WI38 (cell line): ENCODE results near the gene MBD3L3.

Experiments used
- H3K4me3 ChIP-seq: 2 replicates; pipeline ENCODE4 v1.5.1; 2011; ENCODE audit warnings: low read depth, mild to moderate bottlenecking, control low read depth, low read length
- CTCF ChIP-seq: IDR thresholded peaks from 2 replicates; pipeline ENCODE4 v1.5.1; 2012; ENCODE audit warnings: low read depth, mild to moderate bottlenecking, control low read depth, low read length

Gene MBD3L3

DNA sequence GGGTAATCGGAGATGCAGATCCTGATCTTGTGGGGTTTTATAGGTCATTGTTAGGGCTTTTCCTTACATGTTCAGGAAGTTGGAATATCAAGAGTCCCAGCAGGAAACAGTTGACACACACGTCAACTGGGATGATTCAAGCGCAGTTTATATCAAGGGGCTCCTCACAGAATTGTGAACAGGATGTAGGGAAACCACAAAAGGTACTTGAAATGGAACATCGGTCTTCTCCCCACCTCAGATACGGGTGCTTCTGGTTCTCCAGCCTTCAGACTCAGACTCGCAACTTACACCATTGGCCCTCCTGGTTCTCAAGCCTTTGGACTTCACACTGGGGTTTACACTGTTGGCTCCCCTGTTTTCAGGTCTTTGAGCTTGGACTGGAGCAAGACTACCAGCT lies 30.5 kb upstream of the MBD3L3 start:
- no peak overlapping the region for H3K4me3 ChIP-seq
- no peak for TF ChIP-seq CTCF

GRCh38 chr19:7083076-7083956 lies 24.8 kb upstream of the MBD3L3 start:
- TF ChIP-seq CTCF, result no peak
- H3K4me3 ChIP-seq, result no peak overlapping the region

DNA sequence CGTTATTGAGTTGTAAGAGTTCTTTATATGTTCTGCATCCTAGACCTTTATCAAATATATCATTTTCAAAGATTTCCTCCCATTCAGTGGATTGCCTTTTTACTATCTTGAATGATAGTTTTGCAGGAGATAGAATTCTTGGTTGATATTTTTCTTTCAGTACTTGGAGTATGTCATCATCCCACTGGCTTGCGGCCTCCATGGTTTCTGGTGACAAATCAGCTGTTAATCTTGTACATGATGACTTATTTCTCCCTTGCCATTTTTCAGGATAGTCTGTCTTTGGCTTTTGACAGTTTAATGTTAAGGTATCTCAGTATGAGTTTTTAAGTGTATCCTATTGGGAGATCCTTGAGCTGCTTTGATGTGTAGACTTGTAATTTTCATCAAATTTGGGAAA lies 19.5 kb upstream of the MBD3L3 start:
- TF ChIP-seq CTCF, result no peak
- no peak overlapping the region for H3K4me3 ChIP-seq

GRCh38 chr19:7076151-7076550 lies 17.7 kb upstream of the MBD3L3 start:
- no peak for TF ChIP-seq CTCF

GRCh38 chr19:7074705-7075282 lies 16.3 kb upstream of the MBD3L3 start:
- no peak for TF ChIP-seq CTCF
- H3K4me3 ChIP-seq, result no peak overlapping the region

More at GRCh38 chr19:7076151-7076550, 17.7 kb upstream of the MBD3L3 start:
- H3K4me3 ChIP-seq, result no peak overlapping the region

DNA sequence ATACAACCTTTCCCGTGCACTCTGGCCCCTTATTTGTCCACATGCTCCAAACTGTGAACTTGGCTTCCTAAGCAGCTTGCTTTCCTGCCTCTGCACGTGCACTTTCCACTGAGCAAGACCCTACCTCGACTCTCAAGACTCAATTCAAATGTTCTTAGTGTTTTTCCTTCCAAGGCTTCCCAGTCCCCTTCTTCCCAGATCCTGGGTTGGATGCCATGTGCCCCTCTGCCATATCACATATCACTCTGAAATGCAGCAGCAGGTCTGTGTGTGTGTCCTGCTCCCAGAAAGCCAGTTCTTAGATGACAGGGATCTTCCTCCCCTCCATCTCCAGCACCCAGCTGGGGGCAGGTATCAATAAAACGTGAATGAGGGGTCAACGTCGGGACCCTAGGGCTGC lies 14.1 kb upstream of the MBD3L3 start:
- TF ChIP-seq CTCF, result no peak
- H3K4me3 ChIP-seq, result no peak overlapping the region

- H3K4me3 ChIP-seq, result peak overlapping the region; percentile 99
- TF ChIP-seq CTCF, result no peak
Measured at GRCh38 chr19:7069904-7070226, 11.4 kb upstream of the MBD3L3 start.
